HG03457 (cell line): ENCODE data around the gene PTPRD.
A peak's percentile ranks its signal among the peaks of the same experiment; 100 is the strongest.

Source experiments
- ATAC-seq: cut with Tn5 transposase; IDR thresholded peaks from one replicate; pipeline ENCODE4 v1.9.1; 2021; ENCODE audit warnings: moderate number of reproducible peaks; ENCODE audit not compliant: unreplicated experiment

The PTPRD gene

GRCh38 chr9:10612641-10613398 is at the start of gene PTPRD:
Gene PTPRD, minus strand, starts transcription at chr9:10613002.
- peak; percentile 98 for ATAC-seq

- ATAC-seq: no peak
Observed at GRCh38 chr9:10661994-10662393, 49.2 kb upstream of the PTPRD start.

- no peak for ATAC-seq
Observed at GRCh38 chr9:10661376-10661775, 48.6 kb upstream of the PTPRD start.

- no peak for ATAC-seq
Observed at GRCh38 chr9:10651012-10651411, 38.2 kb upstream of the PTPRD start.

- ATAC-seq: no peak
Observed at GRCh38 chr9:10649076-10649475, 36.3 kb upstream of the PTPRD start.

GRCh38 chr9:10633785-10634184 is 21.0 kb upstream of the PTPRD start:
- ATAC-seq: no peak

- no peak for ATAC-seq
Observed at GRCh38 chr9:10614196-10614800, 1.5 kb upstream of the PTPRD start.

GRCh38 chr9:10613419-10613818 is 617 bp upstream of the PTPRD start:
- ATAC-seq: no peak

GRCh38 chr9:10605388-10605787 is 7.4 kb downstream of the PTPRD start:
- ATAC-seq: no peak

GRCh38 chr9:10604927-10605326 is 7.9 kb downstream of the PTPRD start:
- ATAC-seq: no peak

GRCh38 chr9:10597801-10598200 is 15.0 kb downstream of the PTPRD start:
- ATAC-seq: no peak

- ATAC-seq: no peak
Observed at GRCh38 chr9:10594482-10594881, 18.3 kb downstream of the PTPRD start.

GRCh38 chr9:10586407-10586806 is 26.4 kb downstream of the PTPRD start:
- no peak for ATAC-seq

GRCh38 chr9:10571699-10572098 is 41.1 kb downstream of the PTPRD start:
- ATAC-seq: no peak

GRCh38 chr9:10566848-10567247 is 46.0 kb downstream of the PTPRD start:
- ATAC-seq: no peak

GRCh38 chr9:10562581-10563343 is 50.0 kb downstream of the PTPRD start:
- no peak for ATAC-seq

- ATAC-seq: no peak
Observed at GRCh38 chr9:10548348-10548747, 64.5 kb downstream of the PTPRD start.

- ATAC-seq: no peak
Observed at GRCh38 chr9:10538073-10538472, 74.7 kb downstream of the PTPRD start.

GRCh38 chr9:10534850-10535249 is 78.0 kb downstream of the PTPRD start:
- no peak for ATAC-seq

- ATAC-seq: no peak
Observed at GRCh38 chr9:10525972-10526371, 86.8 kb downstream of the PTPRD start.

GRCh38 chr9:10523164-10523563 is 89.6 kb downstream of the PTPRD start:
- ATAC-seq: no peak

GRCh38 chr9:10512144-10512543 is 100.7 kb downstream of the PTPRD start:
- no peak for ATAC-seq
